ENCODE data around the gene IGF2BP2. TPM values are rescaled to one million over a fixed set of nuclear protein-coding genes. Genes with fewer than 3 reads are reported as not detected.

Gene IGF2BP2
- total RNA-seq, 4 donors from 2014 or later, result 3.9 to 13.5 (median 8.1) TPM

- Histone ChIP-seq H3K4me3 (no peak overlapping the region), H3K27me3 (peaks cover 7% of the 10 kb centered on the region), H3K4me1 (no peaks in the 10 kb centered on the region), H3K9me3 (no peaks in the 10 kb centered on the region), H3K27ac (no peak overlapping the region), H3K36me3 (no peaks in the 10 kb centered on the region)
- 79 to 85% methylated on average over 5 to 6 of the region's 6 CpGs for WGBS, 2 donors (ENCODE audit: low coverage in 1 of 2)
- TF ChIP-seq CTCF (IDR thresholded peaks at IDR 0.05), result no peak
- TF ChIP-seq POLR2A (IDR thresholded peaks at IDR 0.05), result no peak
- no peak for TF ChIP-seq EP300 (IDR thresholded peaks at IDR 0.05)
- TF ChIP-seq POLR2AphosphoS5 (IDR thresholded peaks at IDR 0.05), result no peak
- no peak for ATAC-seq
Measured at GRCh38 chr3:185696039-185696438, 128.8 kb downstream of the IGF2BP2 start.

GRCh38 chr3:185693985-185694653 lies 130.7 kb downstream of the IGF2BP2 start:
- H3K4me3 ChIP-seq, result no peak overlapping the region
- no peaks in the 10 kb centered on the region for H3K9me3 ChIP-seq
- H3K36me3 ChIP-seq, result no peaks in the 10 kb centered on the region
- H3K4me1 ChIP-seq, result no peaks in the 10 kb centered on the region
- no peak overlapping the region for H3K27ac ChIP-seq
- 67 to 83% methylated on average over 2 to 4 of the region's 4 CpGs for WGBS, 2 donors (ENCODE audit: low coverage in 1 of 2)
- H3K27me3 ChIP-seq, result peaks cover 10% of the 10 kb centered on the region
- no peak for ATAC-seq
- no peak for TF ChIP-seq POLR2AphosphoS5 (IDR thresholded peaks at IDR 0.05)
- TF ChIP-seq POLR2A (IDR thresholded peaks at IDR 0.05), result no peak
- no peak for TF ChIP-seq CTCF (IDR thresholded peaks at IDR 0.05)
- no peak for TF ChIP-seq EP300 (IDR thresholded peaks at IDR 0.05)

GRCh38 chr3:185691622-185692021 lies 133.2 kb downstream of the IGF2BP2 start:
- Histone ChIP-seq H3K9me3 (no peaks in the 10 kb centered on the region), H3K27me3 (peaks cover 17% of the 10 kb centered on the region), H3K27ac (no peak overlapping the region), H3K4me1 (no peaks in the 10 kb centered on the region), H3K36me3 (no peaks in the 10 kb centered on the region), H3K4me3 (no peak overlapping the region)
- no peak for TF ChIP-seq EP300 (IDR thresholded peaks at IDR 0.05)
- no peak for TF ChIP-seq CTCF (IDR thresholded peaks at IDR 0.05)
- TF ChIP-seq POLR2AphosphoS5 (IDR thresholded peaks at IDR 0.05), result no peak
- TF ChIP-seq POLR2A (IDR thresholded peaks at IDR 0.05), result no peak
- WGBS, 2 donors (ENCODE audit: low coverage in 1 of 2), result 100% methylated on average over 1 to 2 of the region's 2 CpGs
- no peak for ATAC-seq

GRCh38 chr3:185687271-185687878 lies 137.5 kb downstream of the IGF2BP2 start:
- TF ChIP-seq EP300 (IDR thresholded peaks at IDR 0.05), result no peak
- no peak for TF ChIP-seq CTCF (IDR thresholded peaks at IDR 0.05)
- TF ChIP-seq POLR2AphosphoS5 (IDR thresholded peaks at IDR 0.05), result no peak
- no peak for TF ChIP-seq POLR2A (IDR thresholded peaks at IDR 0.05)
- Histone ChIP-seq H3K36me3 (no peaks in the 10 kb centered on the region), H3K27me3 (peaks cover 15% of the 10 kb centered on the region), H3K9me3 (no peaks in the 10 kb centered on the region), H3K4me3 (no peak overlapping the region), H3K4me1 (no peaks in the 10 kb centered on the region), H3K27ac (no peak overlapping the region)
- 45 to 54% methylated on average over 3 to 6 of the region's 6 CpGs for WGBS, 2 donors (ENCODE audit: low coverage in 1 of 2)
- no peak for ATAC-seq
